ENCODE measurements around the gene ZCCHC12.
"Not testable (repeated sequence)": the region's sequence is repeated elsewhere in the genome, so short reads cannot be mapped to it uniquely, and the experiment has no call there.

The ZCCHC12 gene

DNA sequence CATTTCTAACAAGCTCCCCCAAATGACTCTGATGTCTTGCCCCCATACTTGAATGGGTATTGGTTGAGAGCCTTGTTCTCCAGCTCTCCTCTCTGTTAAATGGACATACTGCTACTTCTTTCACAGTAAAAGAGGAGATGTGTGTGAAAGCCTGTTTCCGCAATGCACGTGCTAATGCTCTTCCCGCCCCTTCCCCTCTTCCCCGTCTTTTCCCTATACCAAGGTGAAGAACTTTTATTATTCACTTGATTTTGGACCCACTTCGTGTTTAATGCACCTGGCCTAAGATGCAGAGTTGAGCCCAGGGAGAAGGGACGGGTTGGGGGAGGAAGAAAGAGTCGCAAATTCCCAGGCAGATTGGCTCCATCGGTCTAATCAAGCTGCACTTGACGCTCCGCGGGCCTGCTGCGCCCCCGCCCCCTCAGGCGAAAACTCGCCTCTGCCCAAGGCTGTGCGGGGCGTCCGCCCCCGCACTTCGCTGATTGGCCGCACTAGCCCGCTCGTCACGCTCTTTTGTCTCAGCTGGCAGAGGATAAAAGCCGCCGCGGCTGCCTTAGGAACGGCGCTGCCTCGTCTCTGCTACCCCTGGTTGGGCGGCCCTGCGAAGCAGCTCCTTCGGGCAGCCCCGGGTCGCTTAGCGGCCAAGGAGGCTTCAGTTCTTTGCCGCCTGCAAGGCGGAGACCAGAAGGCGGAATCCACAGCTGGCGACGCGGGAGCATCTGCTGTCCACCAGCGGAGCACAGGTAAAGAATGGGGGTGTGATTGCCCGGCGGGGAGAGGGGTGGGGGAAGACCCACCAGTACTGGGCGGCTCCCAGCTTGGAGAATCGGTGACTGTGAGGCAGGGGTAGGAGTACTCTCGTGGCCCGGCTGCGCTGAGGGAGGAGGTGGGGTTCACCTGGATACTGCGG, at the start of gene ZCCHC12:
Gene ZCCHC12 (plus strand): TSS at position 562 of the 910 bp plus-strand sequence. CDS start 1,421 bp downstream, outside the sequence.
- DNase-seq = peak; percentile 43

DNA sequence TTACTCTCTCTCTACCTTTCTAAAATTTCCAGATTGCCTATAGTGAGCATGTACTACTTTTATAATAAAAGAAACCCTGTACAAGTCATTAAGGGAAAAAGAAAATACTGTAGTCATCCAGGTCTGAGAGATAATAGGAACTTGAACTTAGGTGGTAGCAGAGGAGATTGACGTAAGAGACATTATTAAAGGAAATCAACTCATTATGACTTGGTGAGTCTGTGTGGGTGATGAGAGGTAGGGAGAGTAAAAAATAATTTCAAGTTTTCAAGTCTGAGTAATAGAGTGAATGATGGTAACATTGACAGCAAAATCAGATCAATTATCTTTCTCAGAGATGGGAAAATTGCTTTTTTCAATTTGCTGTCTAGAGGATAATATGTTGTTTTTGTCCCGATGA, 44.0 kb upstream of the ZCCHC12 start:
- no peak for DNase-seq

- DNase-seq = no peak
These were observed 43.1 kb upstream of the ZCCHC12 start for GRCh38 chrX:118780509-118780908.

DNA sequence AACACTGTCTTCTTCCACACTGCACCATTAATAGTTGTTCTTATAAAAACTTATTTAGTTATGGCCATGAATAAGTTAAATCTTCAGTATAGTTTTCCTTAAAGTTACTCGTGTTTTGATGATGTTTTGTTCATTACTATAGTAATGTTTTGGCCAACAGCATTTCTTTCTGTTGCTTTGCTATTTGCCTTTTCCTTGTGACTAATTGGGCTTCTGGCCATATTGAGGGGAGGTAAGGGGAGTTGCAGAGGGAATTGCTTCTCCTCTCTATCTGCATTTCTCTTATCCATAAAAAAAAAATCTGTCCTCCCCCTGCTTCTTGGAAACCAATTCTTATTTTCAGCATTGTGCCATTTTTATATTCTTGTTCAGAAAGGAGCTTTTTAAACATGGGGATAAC, 42.7 kb upstream of the ZCCHC12 start:
- no peak for DNase-seq

- DNase-seq = no peak
These were observed 27.9 kb upstream of the ZCCHC12 start for GRCh38 chrX:118795528-118796280.

GRCh38 chrX:118802857-118803256, 20.8 kb upstream of the ZCCHC12 start:
- DNase-seq = no peak

DNA sequence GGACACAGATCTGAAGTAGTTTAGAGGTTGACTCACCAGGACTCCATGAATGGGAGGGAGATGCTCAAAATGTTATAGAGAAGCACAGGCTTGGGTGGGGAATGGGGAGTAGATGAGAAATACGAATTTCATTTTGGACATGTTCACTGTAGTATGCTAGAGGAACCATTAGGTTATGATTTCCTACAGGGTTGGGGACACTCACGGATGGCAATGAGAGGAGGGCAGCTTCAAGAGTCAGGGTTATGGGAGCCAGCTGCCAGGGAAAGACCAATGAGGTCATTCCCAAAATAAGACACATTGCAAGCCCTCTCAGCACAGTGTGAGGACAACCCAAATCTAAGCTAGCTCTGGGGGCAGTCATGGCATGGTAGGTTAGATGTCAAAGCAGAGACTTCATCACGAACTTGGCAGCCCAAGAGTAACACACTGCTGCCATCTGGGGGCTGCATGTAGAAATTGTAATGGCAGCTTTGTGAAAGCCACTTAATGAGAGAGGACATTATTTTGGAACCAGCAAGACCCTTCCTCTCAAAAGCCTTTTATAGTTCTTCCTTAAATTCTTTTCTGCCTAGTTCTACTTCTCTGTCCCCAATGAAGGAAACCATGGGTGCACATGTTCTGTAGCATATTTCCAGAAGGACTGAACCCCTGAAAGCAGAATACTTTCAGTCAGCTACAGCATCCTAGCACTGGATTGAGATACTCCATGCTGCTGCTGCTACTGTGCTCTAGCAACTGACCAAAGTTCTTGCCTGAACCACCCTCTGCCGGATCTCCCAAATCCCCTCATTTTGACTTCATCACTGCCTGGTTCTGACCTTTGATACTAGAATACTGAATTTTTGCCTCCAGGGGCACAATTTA, 16.2 kb upstream of the ZCCHC12 start:
- peak; percentile 13 for DNase-seq

- DNase-seq = not testable (repeated sequence)
These were observed 6.4 kb upstream of the ZCCHC12 start for GRCh38 chrX:118817257-118817656.

- no peak for DNase-seq
These were observed 628 bp downstream of the ZCCHC12 start for GRCh38 chrX:118824173-118824730.

DNA sequence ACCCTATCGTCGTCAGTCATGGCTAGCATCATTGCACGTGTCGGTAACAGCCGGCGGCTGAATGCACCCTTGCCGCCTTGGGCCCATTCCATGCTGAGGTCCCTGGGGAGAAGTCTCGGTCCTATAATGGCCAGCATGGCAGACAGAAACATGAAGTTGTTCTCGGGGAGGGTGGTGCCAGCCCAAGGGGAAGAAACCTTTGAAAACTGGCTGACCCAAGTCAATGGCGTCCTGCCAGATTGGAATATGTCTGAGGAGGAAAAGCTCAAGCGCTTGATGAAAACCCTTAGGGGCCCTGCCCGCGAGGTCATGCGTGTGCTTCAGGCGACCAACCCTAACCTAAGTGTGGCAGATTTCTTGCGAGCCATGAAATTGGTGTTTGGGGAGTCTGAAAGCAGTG, 1.6 kb downstream of the ZCCHC12 start:
- DNase-seq = no peak

- peak; percentile 45 for DNase-seq
These were observed 15.8 kb downstream of the ZCCHC12 start for GRCh38 chrX:118839334-118839958.

- DNase-seq = no peak
These were observed 24.1 kb downstream of the ZCCHC12 start for GRCh38 chrX:118847676-118848075.

- DNase-seq = no peak
These were observed 30.0 kb downstream of the ZCCHC12 start for GRCh38 chrX:118853596-118853995.

DNA sequence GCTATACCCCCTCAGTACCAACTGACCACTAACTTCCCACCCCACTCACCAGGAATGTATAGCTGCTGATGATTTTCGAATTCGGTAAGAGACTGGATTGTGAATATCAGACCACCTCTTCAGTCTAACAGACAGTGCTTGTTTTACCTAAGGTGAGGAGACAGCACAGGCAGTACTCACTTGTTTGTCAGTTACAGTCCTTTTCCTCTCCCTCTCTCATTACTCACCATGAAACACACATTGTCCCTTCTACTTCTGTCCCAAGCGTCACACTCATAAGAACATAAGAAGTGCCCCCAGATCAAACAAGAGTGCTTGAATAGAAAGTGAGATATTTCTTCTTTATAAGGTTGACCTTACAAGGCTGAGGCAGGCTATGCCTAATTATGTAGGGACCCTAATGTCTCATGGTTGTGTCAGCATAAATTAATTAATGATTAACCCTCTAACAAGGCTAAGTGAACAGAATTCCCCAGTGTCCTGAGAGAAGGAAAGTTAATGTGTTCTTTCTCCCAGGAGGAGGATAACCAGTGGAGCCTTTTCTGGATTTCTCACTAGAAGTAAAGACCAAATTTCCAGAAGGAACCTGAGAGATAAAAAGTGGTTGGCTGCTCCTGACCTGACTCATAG, 32.2 kb downstream of the ZCCHC12 start:
- DNase-seq = no peak

GRCh38 chrX:118857006-118857405, 33.4 kb downstream of the ZCCHC12 start:
- no peak for DNase-seq

GRCh38 chrX:118861338-118861737, 37.7 kb downstream of the ZCCHC12 start:
- no peak for DNase-seq

DNA sequence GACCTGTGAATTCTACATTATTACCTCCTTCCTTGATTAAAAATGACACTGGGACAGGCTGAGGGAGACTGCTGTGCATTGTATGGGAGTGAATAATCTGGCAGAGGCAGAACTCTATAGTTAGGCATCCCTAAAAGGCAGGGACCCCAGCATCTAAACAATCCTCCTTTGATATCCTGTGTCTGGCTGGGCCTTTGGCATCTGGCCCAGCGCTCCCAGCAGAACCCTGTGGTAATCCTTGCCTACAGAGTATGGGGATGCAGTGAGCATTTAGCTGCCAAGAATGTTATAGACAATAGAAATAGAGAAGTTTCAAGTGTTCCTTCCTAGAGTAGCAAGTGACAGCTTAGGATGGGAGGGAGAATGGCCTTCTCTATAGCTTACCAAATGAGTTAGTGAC, 38.5 kb downstream of the ZCCHC12 start:
- DNase-seq = no peak

DNA sequence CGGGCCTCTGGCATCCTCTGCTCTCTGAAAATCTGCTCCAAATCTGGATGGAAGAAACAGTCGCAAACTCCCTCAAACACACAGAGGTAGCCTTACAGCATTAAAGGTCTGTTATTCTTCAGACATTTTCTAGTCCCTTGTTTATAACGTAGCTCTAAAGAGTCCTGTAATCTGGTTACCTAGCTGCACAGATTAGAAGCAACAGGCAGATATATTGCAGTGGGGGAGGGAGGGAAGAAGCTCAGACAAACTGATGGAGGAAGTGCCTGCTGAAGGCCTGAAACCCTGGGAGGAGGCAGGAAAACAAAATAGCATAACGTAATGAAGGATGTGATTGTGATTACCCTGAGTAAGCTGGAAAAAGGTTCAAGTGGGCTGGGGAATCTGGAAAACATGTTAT, 39.4 kb downstream of the ZCCHC12 start:
- no peak for DNase-seq

DNA sequence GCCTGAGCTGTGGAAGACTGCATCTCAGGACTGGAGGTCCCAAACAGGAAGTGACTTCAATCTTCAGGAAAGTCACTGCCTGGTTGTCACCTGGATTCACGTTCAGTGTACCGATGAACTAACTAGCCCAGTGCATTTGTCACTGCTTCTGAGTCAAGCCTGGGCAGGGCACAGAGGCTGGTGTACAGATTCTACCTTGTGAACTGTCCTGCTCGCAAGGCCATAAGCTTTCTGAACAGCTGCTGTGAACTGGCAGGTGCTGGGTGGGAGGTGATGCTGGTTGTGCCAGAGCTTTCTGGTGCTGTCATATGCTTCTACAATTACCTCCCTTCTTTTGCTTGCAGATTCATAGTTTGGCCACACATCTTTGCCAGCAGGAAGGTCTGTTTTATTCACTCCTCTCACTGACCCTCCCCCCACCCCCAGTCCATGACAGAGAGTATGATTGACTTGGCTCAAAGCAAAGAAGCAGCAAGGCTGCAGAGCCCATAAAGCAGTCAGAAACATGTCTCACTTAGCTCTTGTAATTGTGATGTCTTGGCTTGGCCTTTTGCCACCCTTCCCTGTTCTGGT, 40.5 kb downstream of the ZCCHC12 start:
- no peak for DNase-seq

DNA sequence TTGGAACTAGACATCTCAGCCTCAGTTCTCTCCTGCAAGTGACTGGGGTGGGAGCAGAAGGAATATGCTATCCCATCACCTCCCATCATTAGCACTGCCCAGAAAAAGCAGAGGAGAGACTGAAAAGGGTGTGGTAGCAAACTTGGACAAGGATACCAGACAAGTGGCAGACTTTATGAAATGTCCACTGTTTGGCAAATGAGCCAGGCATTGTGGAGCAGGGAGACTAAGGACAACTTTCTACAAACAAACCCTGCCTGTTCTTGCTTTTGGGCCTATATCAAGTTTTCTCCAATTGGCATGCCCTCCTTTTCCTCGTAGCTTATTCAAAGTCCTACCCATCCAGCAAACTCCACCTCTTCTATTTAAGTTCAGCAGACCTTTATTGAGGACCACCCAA, 41.6 kb downstream of the ZCCHC12 start:
- DNase-seq = no peak

- no peak for DNase-seq
These were observed 43.6 kb downstream of the ZCCHC12 start for GRCh38 chrX:118867251-118867650.

Measured in activated CD4-positive, alpha-beta T cell treated with anti-CD3 and anti-CD28 coated beads, Interleukin-2, amount 50 U/mL, for 1 hour (primary cell).